NCI-H1436 (cell line): Measurements from ENCODE around the gene CIAO3.

Experiments
- DNase-seq: peaks from one replicate; lab custom pipeline; 2025; lab: John Stamatoyannopoulos, UW

CIAO3 gene

GRCh38 chr16:709566-710499 lies 31.0 kb downstream of the CIAO3 start:
- DNase-seq, result peak; percentile 91

- no peak for DNase-seq
These were observed 31.8 kb downstream of the CIAO3 start for GRCh38 chr16:708959-709358.

GRCh38 chr16:708019-708418 lies 32.8 kb downstream of the CIAO3 start:
- no peak for DNase-seq

- DNase-seq, result no peak
These were observed 33.7 kb downstream of the CIAO3 start for GRCh38 chr16:707062-707538.

- peak; percentile 43 for DNase-seq
These were observed 34.4 kb downstream of the CIAO3 start for GRCh38 chr16:706189-707061.

- peak; percentile 79 for DNase-seq
These were observed 35.2 kb downstream of the CIAO3 start, which contains the start of gene FBXL16 for GRCh38 chr16:705431-706188. FBXL16 (minus strand) TSS chr16:705801; CDS start chr16:697405, 8,396 bp downstream.

GRCh38 chr16:704552-705380 lies 36.0 kb downstream of the CIAO3 start:
- no peak for DNase-seq

- no peak for DNase-seq
These were observed 36.8 kb downstream of the CIAO3 start for GRCh38 chr16:704047-704446.

GRCh38 chr16:703406-703805 lies 37.4 kb downstream of the CIAO3 start:
- DNase-seq, result no peak

- DNase-seq, result no peak
These were observed 38.5 kb downstream of the CIAO3 start for GRCh38 chr16:702341-702740.

GRCh38 chr16:700684-701584 lies 39.9 kb downstream of the CIAO3 start:
- DNase-seq, result no peak

GRCh38 chr16:698911-699671 lies 41.7 kb downstream of the CIAO3 start:
- DNase-seq, result no peak

GRCh38 chr16:695355-696089 lies 45.3 kb downstream of the CIAO3 start:
- DNase-seq, result peak; percentile 17

GRCh38 chr16:694863-695354 lies 45.9 kb downstream of the CIAO3 start:
- no peak for DNase-seq

- no peak for DNase-seq
These were observed 46.5 kb downstream of the CIAO3 start for GRCh38 chr16:694187-694862.

- DNase-seq, result no peak
These were observed 47.0 kb downstream of the CIAO3 start for GRCh38 chr16:693766-694165.

GRCh38 chr16:693364-693763 lies 47.4 kb downstream of the CIAO3 start:
- no peak for DNase-seq
